Dorsolateral prefrontal cortex (tissue), 118 donors: Measurements from ENCODE around the gene LIAS. TPM values are rescaled to one million over a fixed set of nuclear protein-coding genes. Genes with fewer than 3 reads are reported as not detected.

Experiments used
- microRNA-seq, 43 experiments: library from miRNA; unstranded; fragments of <30 nt; microRNA quantifications; one replicate each; pipeline ENCODE4 v1.2.0, GENCODE V29; 2022
- total RNA-seq, 120 experiments: library from RNA; stranded (reverse); gene quantifications; one replicate each; pipeline versions ENCODE4 v1.2.3 to v1.2.4, GENCODE V29; 2022

LIAS gene
- total RNA-seq, 120 experiments from 2014 or later: 16.1 to 30.6 (median 22.3) TPM

Small RNA genes within 50 kb of the gene (microRNA-seq; reads per million reads assigned to microRNA genes)
- gene MIR5591: 0 reads per million in 43 experiments

Other genes with a start within 250 kb of the LIAS start
- gene RFC1, start 92.7 kb upstream of the LIAS start, total RNA-seq: 10 to 100 TPM; 30.5 to 73.5 (median 48.0) TPM
- gene KLB, start 52.1 kb upstream of the LIAS start, total RNA-seq: under 1 TPM in 17 of 120 experiments, not detected in 103; 0.07 to 0.19 (median 0.09) TPM
- 100 to 1,000 TPM; 295 to 743 (median 520) TPM for gene RPL9, start 134 bp upstream of the LIAS start, total RNA-seq
- 10 to 100 TPM in 116 of 120 experiments, 1 to 10 TPM in 4; 8.7 to 26.5 (median 15.0) TPM for gene UGDH, start 68.4 kb downstream of the LIAS start, total RNA-seq
- gene SMIM14, start 179.8 kb downstream of the LIAS start, total RNA-seq: 10 to 100 TPM; 22.3 to 73.2 (median 50.5) TPM
- gene UBE2K, start 239.1 kb downstream of the LIAS start, total RNA-seq: 100 to 1,000 TPM in 27 of 120 experiments, 10 to 100 TPM in 93; 44.7 to 140 (median 90.1) TPM